HG02970 (cell line): Measurements from ENCODE around the gene HCAR1.
"Not testable (repeated sequence)": the region's sequence is repeated elsewhere in the genome, so short reads cannot be mapped to it uniquely, and the experiment has no call there.

Experiments
- ATAC-seq: cut with Tn5 transposase; IDR thresholded peaks from one replicate; pipeline ENCODE4 v1.9.1; 2021; ENCODE audit warnings: mild to moderate bottlenecking, moderate library complexity, moderate number of reproducible peaks; ENCODE audit not compliant: unreplicated experiment, low FRiP score

HCAR1 gene

GRCh38 chr12:122724641-122725243 lies 5.9 kb downstream of the HCAR1 start:
- no peak for ATAC-seq

- no peak for ATAC-seq
Observed at GRCh38 chr12:122722387-122722786, 8.3 kb downstream of the HCAR1 start.

GRCh38 chr12:122721057-122721545 lies 9.5 kb downstream of the HCAR1 start:
- no peak for ATAC-seq

GRCh38 chr12:122716658-122717057 lies 14.0 kb downstream of the HCAR1 start, which contains the start of gene HCAR3:
Gene HCAR3 (minus strand): TSS chr12:122716811. CDS start chr12:122716737, 74 bp downstream.
- not testable (repeated sequence) for ATAC-seq

GRCh38 chr12:122715211-122715610 lies 15.4 kb downstream of the HCAR1 start:
- ATAC-seq = not testable (repeated sequence)

- not testable (repeated sequence) for ATAC-seq
Observed at GRCh38 chr12:122713491-122714188, 17.0 kb downstream of the HCAR1 start.

GRCh38 chr12:122711266-122711665 lies 19.4 kb downstream of the HCAR1 start:
- not testable (repeated sequence) for ATAC-seq

- not testable (repeated sequence) for ATAC-seq
Observed at GRCh38 chr12:122710341-122710740, 20.3 kb downstream of the HCAR1 start.

DNA sequence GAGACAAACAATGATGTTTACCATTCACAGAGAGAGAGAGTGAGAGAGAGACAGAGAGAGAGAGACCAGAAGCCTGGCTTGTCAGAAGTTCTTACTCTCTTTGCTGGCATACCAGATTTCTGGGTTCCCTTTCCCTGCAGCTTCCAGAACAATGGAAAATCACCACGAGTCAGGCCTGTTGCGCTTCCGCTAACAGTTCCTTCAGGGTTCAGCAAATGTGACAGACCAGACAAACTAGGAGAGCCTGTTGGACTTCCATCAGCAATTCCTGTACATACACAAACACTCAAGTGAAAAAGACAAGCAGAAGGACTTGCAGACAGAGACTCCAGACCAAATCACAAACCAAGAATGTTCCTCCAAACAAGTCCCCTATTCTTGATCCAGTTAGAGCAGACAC lies 21.4 kb downstream of the HCAR1 start:
- not testable (repeated sequence) for ATAC-seq

GRCh38 chr12:122703841-122704240 lies 26.8 kb downstream of the HCAR1 start:
- ATAC-seq = not testable (repeated sequence)

DNA sequence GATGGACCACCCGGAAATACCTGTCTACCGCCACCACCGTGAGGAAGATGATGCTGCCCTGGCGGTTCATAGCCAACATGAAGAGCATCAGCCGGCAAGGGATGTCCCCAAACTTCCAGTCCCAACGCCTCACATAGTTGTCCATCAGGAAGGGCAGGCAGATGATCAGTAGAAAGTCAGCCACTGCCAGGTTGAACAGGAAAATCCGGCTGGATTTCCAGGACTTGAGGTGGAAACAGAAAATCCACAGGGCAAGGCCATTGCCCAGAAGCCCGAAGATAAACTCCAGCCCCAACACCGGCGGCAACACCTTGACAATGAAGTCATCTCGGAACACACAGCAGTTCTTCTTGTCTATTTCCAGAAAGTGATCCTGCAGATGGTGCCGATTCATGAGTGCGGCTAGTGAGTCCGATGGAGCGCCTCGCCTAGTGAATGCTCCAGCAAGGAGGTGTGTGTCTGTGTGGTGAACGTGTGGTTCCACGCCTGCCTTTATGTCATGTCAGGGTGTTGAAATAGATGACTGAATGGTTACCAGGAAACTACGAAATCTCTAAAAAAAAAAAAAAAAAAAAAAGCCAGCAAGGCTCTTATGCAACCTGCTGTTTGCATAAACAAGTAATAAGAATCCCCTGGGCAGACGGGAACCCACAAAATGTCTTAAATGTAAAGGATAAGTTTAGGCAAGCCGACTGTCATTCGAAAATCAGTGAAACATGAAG lies 27.6 kb downstream of the HCAR1 start, which contains the start of gene HCAR2:
Gene HCAR2, minus strand, starts transcription at position 468 of the 722 bp plus-strand sequence. Its CDS starts 74 bp downstream, at position 394.
- ATAC-seq = not testable (repeated sequence)

GRCh38 chr12:122701481-122701880 lies 29.2 kb downstream of the HCAR1 start:
- ATAC-seq = not testable (repeated sequence)

DNA sequence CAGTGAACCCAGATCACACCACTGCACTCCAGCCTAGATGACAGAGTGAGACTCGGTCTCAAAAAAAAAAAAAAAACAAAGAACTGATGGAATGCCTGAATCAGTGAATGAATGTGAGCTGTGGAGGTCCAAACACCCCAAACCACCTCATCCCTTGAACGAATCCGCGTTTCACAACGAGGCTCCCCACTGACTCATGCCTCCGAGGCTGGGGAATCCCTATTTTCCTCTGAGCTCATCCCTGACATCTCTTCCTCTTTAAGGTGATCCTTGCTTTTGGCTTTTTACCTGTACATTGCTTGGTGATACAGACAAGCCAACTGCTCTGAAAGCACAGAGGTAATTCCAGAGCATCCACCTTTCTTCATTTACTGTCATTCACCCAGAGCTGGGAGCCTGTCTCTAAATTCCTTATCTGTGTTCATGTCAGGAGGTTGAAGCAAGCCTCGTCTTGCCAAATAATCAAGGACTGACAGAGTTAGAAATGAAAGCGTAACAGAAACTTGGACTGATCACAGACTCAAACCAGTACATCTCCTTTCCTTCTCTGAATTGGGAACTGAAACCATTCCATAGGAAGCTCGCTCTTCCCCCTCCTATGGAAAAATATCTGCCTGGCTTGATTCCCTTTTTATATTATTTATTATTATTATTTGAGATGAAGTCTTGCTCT lies 30.5 kb downstream of the HCAR1 start:
- not testable (repeated sequence) for ATAC-seq

- ATAC-seq = not testable (repeated sequence)
Observed at GRCh38 chr12:122696922-122697321, 33.7 kb downstream of the HCAR1 start.

DNA sequence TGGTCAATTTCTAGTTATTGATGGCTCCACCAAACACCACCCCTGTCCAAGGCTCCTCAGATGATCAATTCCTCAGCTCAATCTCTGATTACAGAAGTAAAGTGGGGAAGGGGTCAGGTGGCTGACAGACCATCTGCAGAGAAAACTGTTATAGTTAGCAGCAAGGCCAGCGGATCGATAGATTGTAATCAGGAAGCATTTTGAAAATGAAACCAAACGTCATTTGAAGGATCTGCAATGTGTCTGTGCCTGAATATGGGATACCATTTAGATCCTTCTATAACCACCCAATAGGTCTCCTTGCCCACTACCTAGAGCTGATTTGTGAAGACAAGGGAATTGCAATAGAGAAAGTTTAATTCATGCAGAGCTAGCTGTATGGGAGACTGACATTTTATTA lies 39.1 kb downstream of the HCAR1 start:
- ATAC-seq = no peak

DNA sequence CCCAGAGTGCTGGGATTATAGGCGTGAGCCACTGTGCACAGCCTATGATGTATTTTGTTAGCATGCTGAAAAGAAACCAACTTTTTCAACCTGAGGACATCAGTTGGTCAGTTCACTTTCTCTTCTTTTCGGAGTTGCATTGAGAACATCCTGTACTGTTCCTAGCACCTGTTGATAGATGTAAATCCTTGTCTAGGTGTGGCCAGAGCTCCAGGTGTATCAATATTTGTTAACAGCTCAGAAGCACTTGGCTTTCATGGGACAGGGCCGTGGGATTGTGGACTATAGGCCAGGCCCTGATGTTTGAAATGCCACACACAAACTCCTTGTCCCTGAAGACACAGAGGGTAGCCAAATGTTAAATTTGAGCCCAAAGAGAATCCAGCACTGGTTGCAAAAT lies 42.4 kb downstream of the HCAR1 start:
- no peak for ATAC-seq

DNA sequence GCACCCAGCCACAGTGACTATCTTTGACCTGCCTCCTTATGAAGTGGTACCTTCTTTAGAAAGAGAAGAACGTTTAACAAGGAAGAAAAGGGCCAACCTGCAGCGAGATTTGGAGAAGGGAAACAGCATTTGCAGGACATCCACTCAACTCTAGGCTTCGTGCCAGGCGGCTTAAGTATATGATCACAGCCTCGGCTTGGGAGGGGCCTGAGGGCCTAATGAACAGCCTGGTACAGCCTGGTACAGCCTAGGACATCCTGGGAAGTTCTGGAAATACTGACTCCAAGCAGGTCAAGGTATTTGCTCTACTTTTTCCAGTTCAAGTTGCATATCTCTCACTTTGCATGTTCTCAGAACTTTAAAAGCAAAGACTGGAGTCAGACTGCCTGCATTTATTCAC lies 43.6 kb downstream of the HCAR1 start:
- no peak for ATAC-seq

DNA sequence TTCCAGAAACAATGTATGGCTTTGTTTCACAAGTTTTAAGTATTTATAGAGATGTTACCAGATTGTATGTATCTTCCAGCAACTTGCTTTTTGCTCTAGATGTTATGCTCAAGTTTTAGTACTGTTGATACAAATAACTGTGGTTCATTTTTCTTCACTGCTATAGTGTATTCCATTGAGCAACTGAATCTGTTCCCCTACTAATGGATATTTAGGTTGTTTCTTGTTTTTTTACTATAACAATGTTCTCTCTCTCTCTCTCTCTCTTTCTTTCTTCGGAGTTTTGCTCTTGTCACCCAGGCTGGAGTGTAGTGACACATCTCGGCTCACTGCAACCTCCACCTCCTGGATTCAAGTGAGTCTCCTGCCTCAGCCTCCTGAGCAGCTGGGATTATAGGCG lies 44.1 kb downstream of the HCAR1 start:
- ATAC-seq = no peak

- ATAC-seq = no peak
Observed at GRCh38 chr12:122684297-122684813, 46.3 kb downstream of the HCAR1 start.

GRCh38 chr12:122681814-122682213 lies 48.8 kb downstream of the HCAR1 start:
- ATAC-seq = no peak
